ENCODE data around the gene YDJC. TPM values are rescaled to one million over a fixed set of nuclear protein-coding genes. Genes with fewer than 3 reads are reported as not detected.

The YDJC gene
- total and polyA plus RNA-seq, 2 of the 13 experiments (the other 11 are each of a cell fraction or from before 2014, with no cell fraction given): 15.3 to 32.0 TPM

DNA sequence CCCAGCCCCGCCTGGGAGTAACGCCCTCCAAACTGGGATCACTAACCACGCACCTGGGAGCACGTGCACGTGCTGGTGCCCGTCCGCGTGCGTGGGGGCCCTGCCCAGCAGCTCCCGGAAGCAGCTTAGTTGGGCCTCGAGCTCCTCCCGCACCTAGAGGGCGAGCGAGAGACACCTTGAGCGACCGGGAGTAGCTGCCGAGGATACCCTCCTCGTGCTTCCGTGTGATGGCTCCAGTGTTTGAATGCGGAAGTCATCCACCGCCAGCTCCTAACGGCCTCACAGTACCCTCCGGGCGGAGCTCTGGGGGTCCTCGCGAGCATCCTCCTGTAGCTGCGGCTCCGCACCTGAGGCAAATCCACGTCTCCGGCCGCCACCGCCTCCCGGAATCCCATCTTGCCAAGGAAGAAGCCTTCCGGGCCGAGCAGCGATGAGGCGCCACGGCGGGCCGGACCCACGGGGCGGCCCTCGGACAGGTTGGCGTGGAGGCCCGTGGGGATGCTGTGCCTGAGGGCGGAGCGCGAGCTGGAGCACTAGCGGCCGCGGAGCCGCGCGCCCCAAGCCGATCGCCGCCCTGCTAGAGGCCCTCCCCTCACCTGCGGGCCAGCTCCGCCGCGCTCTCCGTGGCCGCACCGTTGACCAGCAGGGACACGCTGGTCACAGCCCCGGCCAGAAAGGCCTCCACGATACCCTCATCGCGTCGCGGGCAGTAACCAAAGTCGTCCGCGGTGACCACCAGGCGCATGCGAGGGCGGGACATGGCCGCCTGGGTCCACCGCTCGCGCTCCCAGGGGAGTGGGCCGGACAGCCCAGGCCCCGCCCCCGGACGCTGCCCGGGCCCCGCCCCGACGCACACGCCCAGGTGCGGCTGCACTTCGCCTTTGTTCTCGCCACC lies at the start of gene YDJC (continued):
- TF ChIP-seq EZH2 (conservative IDR thresholded peaks at IDR 0.05; ENCODE audit: low read depth, low read length) (no peak), ZKSCAN5 (CRISPR knock-in tag; IDR thresholded peaks at IDR 0.05) (peak; percentile 21; the same call in 1 of the 2 replicates), ZNF546 (CRISPR knock-in tag; conservative IDR thresholded peaks at IDR 0.05) (0 out of 2 replicates have a peak, but pooled peaks have one; percentile 62), SMARCE1 (IDR thresholded peaks at IDR 0.05; ENCODE audit: borderline replicate concordance) (no peak), DR1 (CRISPR knock-in tag; IDR thresholded peaks at IDR 0.05) (peak; percentile 54; the same call in 1 of the 2 replicates), TGIF2 (CRISPR knock-in tag; IDR thresholded peaks at IDR 0.05) (peak; percentile 96), ADNP (CRISPR knock-in tag; IDR thresholded peaks at IDR 0.05) (no peak), PCBP2 (optimal IDR thresholded peaks at IDR 0.05; ENCODE audit: low read depth, low read length, poor library complexity, severe bottlenecking) (no peak), ZNF431 (CRISPR knock-in tag; IDR thresholded peaks at IDR 0.05; ENCODE audit: borderline replicate concordance, low read depth) (peak; percentile 68; the same call in 1 of the 2 replicates), PHF8 (CRISPR knock-in tag; IDR thresholded peaks at IDR 0.05) (peak; percentile 95), HDAC1 (CRISPR knock-in tag; IDR thresholded peaks at IDR 0.05) (peak; percentile 80), ZNF180 (CRISPR knock-in tag; IDR thresholded peaks at IDR 0.05; ENCODE audit: borderline replicate concordance, low read depth) (0 out of 2 replicates have a peak, but pooled peaks have one; percentile 53), GABPA (IDR thresholded peaks at IDR 0.05; ENCODE audit: low read depth, low read length) (peak; percentile 55), GABPA (CRISPR knock-in tag; IDR thresholded peaks at IDR 0.05; ENCODE audit: low read depth) (peak; percentile 84)
- TF ChIP-seq, protein P1, sequence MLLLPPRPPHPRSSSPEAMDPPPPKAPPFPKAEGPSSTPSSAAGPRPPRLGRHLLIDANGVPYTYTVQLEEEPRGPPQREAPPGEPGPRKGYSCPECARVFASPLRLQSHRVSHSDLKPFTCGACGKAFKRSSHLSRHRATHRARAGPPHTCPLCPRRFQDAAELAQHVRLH (CRISPR knock-in tag; IDR thresholded peaks at IDR 0.05; ENCODE audit: borderline replicate concordance, low read depth): peak; percentile 83; the same call in 1 of the 2 replicates
- TF ChIP-seq, protein P2, sequence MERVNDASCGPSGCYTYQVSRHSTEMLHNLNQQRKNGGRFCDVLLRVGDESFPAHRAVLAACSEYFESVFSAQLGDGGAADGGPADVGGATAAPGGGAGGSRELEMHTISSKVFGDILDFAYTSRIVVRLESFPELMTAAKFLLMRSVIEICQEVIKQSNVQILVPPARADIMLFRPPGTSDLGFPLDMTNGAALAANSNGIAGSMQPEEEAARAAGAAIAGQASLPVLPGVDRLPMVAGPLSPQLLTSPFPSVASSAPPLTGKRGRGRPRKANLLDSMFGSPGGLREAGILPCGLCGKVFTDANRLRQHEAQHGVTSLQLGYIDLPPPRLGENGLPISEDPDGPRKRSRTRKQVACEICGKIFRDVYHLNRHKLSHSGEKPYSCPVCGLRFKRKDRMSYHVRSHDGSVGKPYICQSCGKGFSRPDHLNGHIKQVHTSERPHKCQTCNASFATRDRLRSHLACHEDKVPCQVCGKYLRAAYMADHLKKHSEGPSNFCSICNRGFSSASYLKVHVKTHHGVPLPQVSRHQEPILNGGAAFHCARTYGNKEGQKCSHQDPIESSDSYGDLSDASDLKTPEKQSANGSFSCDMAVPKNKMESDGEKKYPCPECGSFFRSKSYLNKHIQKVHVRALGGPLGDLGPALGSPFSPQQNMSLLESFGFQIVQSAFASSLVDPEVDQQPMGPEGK (CRISPR knock-in tag; IDR thresholded peaks at IDR 0.05): peak; percentile 94
- TF ChIP-seq, protein P3, sequence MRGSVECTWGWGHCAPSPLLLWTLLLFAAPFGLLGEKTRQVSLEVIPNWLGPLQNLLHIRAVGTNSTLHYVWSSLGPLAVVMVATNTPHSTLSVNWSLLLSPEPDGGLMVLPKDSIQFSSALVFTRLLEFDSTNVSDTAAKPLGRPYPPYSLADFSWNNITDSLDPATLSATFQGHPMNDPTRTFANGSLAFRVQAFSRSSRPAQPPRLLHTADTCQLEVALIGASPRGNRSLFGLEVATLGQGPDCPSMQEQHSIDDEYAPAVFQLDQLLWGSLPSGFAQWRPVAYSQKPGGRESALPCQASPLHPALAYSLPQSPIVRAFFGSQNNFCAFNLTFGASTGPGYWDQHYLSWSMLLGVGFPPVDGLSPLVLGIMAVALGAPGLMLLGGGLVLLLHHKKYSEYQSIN (CRISPR knock-in tag; IDR thresholded peaks at IDR 0.05; ENCODE audit: borderline replicate concordance): no peak
- TF ChIP-seq, protein P4, sequence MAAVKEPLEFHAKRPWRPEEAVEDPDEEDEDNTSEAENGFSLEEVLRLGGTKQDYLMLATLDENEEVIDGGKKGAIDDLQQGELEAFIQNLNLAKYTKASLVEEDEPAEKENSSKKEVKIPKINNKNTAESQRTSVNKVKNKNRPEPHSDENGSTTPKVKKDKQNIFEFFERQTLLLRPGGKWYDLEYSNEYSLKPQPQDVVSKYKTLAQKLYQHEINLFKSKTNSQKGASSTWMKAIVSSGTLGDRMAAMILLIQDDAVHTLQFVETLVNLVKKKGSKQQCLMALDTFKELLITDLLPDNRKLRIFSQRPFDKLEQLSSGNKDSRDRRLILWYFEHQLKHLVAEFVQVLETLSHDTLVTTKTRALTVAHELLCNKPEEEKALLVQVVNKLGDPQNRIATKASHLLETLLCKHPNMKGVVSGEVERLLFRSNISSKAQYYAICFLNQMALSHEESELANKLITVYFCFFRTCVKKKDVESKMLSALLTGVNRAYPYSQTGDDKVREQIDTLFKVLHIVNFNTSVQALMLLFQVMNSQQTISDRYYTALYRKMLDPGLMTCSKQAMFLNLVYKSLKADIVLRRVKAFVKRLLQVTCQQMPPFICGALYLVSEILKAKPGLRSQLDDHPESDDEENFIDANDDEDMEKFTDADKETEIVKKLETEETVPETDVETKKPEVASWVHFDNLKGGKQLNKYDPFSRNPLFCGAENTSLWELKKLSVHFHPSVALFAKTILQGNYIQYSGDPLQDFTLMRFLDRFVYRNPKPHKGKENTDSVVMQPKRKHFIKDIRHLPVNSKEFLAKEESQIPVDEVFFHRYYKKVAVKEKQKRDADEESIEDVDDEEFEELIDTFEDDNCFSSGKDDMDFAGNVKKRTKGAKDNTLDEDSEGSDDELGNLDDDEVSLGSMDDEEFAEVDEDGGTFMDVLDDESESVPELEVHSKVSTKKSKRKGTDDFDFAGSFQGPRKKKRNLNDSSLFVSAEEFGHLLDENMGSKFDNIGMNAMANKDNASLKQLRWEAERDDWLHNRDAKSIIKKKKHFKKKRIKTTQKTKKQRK (IDR thresholded peaks at IDR 0.05; ENCODE audit: low read length): no peak
